Tibial nerve (tissue), 4 donors: ENCODE measurements around the gene GOT2.

Source experiments
- EP300 ChIP-seq, 2 donors: sonication (generic); formaldehyde crosslinking; IDR thresholded peaks; one replicate each; pipeline ENCODE4 v1.6.1; 2017; ENCODE audit warnings: antibody characterized with exemption in 2 of 2, mild to moderate bottlenecking in 1 of 2
- POLR2A ChIP-seq, 2 donors: fragments of 450-650 bp; IDR thresholded peaks; one replicate each; pipeline ENCODE4 v1.6.1; 2017; ENCODE audit warnings: antibody characterized with exemption in 2 of 2, mild to moderate bottlenecking in 2 of 2, moderate library complexity in 2 of 2
- TF ChIP-seq, protein P1 (sequence below), 5 experiments: fragments of 200-600 bp in 3 of 5; fragments of 450-650 bp in 2 of 5; sonication (generic) in 3 of 5; IDR thresholded peaks; one replicate each; pipeline ENCODE4 v1.5.1; 2016 to 2019; ENCODE audit warnings: antibody characterized with exemption in 5 of 5, mild to moderate bottlenecking in 3 of 5, moderate library complexity in 2 of 5

DNA sequence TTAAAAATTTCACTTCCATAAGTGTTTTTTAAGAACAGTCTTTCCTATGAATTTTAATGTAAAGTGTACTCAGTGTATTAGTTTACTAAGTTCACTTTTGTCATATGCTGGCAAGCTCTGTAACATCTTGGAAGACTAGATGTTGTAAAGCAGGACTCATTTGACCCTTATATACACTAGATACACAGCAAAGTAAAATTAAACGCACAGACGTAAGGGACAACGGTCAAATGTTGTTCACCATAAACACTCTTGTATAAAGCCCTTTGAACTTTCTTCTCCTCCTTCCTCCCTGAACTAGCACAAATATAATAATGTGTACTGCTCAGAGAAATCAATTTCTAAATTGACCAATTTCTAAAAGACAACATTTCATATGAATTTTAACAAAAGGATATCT is 7.0 kb upstream of the GOT2 start:
- TF ChIP-seq, protein P1, sequence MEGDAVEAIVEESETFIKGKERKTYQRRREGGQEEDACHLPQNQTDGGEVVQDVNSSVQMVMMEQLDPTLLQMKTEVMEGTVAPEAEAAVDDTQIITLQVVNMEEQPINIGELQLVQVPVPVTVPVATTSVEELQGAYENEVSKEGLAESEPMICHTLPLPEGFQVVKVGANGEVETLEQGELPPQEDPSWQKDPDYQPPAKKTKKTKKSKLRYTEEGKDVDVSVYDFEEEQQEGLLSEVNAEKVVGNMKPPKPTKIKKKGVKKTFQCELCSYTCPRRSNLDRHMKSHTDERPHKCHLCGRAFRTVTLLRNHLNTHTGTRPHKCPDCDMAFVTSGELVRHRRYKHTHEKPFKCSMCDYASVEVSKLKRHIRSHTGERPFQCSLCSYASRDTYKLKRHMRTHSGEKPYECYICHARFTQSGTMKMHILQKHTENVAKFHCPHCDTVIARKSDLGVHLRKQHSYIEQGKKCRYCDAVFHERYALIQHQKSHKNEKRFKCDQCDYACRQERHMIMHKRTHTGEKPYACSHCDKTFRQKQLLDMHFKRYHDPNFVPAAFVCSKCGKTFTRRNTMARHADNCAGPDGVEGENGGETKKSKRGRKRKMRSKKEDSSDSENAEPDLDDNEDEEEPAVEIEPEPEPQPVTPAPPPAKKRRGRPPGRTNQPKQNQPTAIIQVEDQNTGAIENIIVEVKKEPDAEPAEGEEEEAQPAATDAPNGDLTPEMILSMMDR (IDR thresholded peaks at IDR 0.05), result no peak
- TF ChIP-seq POLR2A (IDR thresholded peaks at IDR 0.05), result no peak
- no peak for TF ChIP-seq EP300 (IDR thresholded peaks at IDR 0.05)
